SH-SY5Y (cell line): ENCODE measurements around the gene HNRNPLL.

ENCODE experiments used
- GATA2 ChIP-seq: IDR thresholded peaks from 2 replicates; pipeline ENCODE4 v1.6.1; 2011; ENCODE audit warnings: mild to moderate bottlenecking, low read depth, low read length
- GATA3 ChIP-seq: IDR thresholded peaks from 2 replicates; pipeline ENCODE4 v1.6.1; 2011; ENCODE audit warnings: low read depth, mild to moderate bottlenecking, low read length, moderate library complexity

DNA sequence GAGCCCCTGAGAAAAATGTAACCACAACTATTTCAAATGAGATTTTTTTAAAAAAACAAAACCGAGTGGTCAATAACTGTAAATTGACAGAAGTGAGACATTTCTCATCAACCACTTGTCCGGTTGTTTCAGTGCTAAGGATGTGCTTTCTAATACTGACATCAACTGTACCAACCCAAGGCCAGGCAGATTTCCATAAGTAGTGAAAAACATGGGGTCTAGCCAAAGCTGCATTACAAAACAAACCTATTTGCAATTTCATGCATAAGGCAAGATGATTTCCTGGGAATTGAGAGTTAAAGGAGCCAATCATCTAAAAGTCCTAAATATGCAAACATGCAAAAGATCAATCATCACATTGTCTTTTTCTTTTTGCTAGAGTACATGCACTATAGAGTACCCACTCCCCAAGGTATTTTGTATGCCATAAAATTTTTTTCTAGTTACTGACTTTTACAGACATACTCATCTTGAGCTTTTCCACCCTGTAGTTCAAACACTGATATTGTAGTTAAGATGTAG is 22.6 kb downstream of the HNRNPLL start:
- TF ChIP-seq GATA3 (no peak), GATA2 (no peak)
